Activated CD4-positive, alpha-beta T cell treated with anti-CD3 and anti-CD28 coated beads, Interleukin-2, amount 10 ng/mL, durations not matched to agents 7 days and 5 days (primary cell): ENCODE results near the gene TNPO1. TPM values are rescaled to one million over a fixed set of nuclear protein-coding genes. Genes with fewer than 3 reads are reported as not detected.

Experiments
- CTCF ChIA-PET: fragments of 350-600 bp; sonication (Branson Sonifier 250); formaldehyde crosslinking; loops from one replicate; lab custom pipeline; 2021; ENCODE audit warnings: antibody characterized with exemption; lab: Charles Lee
- POLR2A ChIA-PET: fragments of 350-600 bp; sonication (Branson Sonifier 250); formaldehyde crosslinking; loops from one replicate; lab custom pipeline; 2021; ENCODE audit warnings: antibody characterized with exemption; lab: Charles Lee
- DNase-seq: peaks from one replicate; pipeline ENCODE4 v3.0.0-alpha.2; 2020
- H3K27ac Mint-ChIP-seq: one replicate; pipeline ENCODE4 v1.8.0; 2021; ENCODE audit warnings: mild to moderate bottlenecking, moderate library complexity, mixed read lengths
- H3K27me3 Mint-ChIP-seq: one replicate; pipeline ENCODE4 v1.8.0; 2021; ENCODE audit warnings: mixed read lengths
- H3K36me3 Mint-ChIP-seq: one replicate; pipeline ENCODE4 v1.8.0; 2021; ENCODE audit warnings: low read depth, mixed read lengths
- H3K4me1 Mint-ChIP-seq: one replicate; pipeline ENCODE4 v1.8.0; 2021; ENCODE audit warnings: mixed read lengths
- H3K4me3 Mint-ChIP-seq: one replicate; pipeline ENCODE4 v1.8.0; 2021; ENCODE audit warnings: mild to moderate bottlenecking, moderate library complexity, mixed read lengths
- H3K9me3 Mint-ChIP-seq: one replicate; pipeline ENCODE4 v1.8.0; 2021; ENCODE audit warnings: mixed read lengths
- total RNA-seq, 2 experiments: library from RNA; stranded (reverse); gene quantifications; one replicate each; pipeline ENCODE4 v1.2.3, GENCODE V29; 2021

Gene TNPO1
- total RNA-seq, 2 experiments from 2014 or later, result 74.0 to 95.3 TPM

DNA sequence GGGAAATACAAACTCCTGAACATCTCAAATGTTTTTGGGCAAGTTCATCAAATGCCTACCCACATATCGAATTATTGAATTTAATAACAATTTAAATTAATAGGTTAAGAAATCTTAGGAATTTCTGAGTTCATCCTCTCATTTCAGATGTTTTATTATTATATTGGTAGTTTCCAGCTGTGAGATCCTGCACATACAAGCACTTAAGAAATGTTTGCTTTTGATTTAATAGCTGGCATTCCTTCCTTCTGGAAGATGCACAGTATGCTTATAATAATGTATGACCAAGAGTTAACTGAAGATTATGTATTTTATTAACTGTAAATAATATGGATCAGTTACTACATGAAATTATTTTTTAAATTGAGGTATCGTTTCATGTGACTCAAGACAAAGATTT is 13.9 kb downstream of the TNPO1 start:
- Mint-ChIP-seq H3K36me3 (no peaks in the 10 kb centered on the region), H3K9me3 (no peaks in the 10 kb centered on the region), H3K27ac (no peak overlapping the region), H3K27me3 (no peaks in the 10 kb centered on the region), H3K4me1 (no peaks in the 10 kb centered on the region), H3K4me3 (no peak overlapping the region)
- ChIA-PET POLR2A (no interaction called here), CTCF (interaction anchor here (0.6 kb wide), 1 partner anchor 270 kb away, joined by 3 read pairs; no protein-coding TSS in a partner anchor)
- no peak for DNase-seq

DNA sequence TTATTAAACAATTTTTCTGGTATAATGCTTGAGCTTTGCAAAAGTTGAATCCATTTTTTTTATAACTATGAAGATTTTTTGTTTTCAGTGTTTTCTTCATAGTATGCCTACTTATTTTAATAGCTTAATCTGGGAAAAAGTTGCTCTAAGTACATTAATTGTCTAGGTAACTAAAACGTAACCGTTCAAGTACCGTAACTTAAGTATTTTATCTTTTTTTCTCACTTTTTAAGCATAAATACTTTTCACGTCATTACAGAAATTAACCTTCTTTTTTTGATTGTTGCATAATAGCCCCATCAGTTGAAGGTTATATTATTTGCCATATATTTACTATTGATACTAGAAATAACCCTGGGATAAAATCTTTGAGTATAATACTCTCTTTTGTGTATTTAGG is 15.2 kb downstream of the TNPO1 start:
- no peaks in the 10 kb centered on the region for H3K27me3 Mint-ChIP-seq
- H3K4me1 Mint-ChIP-seq, result no peaks in the 10 kb centered on the region
- DNase-seq, result no peak
- CTCF ChIA-PET, result no interaction called here
- no peaks in the 10 kb centered on the region for H3K36me3 Mint-ChIP-seq
- POLR2A ChIA-PET, result no interaction called here
- no peak overlapping the region for H3K27ac Mint-ChIP-seq
- H3K4me3 Mint-ChIP-seq, result no peak overlapping the region
- no peaks in the 10 kb centered on the region for H3K9me3 Mint-ChIP-seq

DNA sequence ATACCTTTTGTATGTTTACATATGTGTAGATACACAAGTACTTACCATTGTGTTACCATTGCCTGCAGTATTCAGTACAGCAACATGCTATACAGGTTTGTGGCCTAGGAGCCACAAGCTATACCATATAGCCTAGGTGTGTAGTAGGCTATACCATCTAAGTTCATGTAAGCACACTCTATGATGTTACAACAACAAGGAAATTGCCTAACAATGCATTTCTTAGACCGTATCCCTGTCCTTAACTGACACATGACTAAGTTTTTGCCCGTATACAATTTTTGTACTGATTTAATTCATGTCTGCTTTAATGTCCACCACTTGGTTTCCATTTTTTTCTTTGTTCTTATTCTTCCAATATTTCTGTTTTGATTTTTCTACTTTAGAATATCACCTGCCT is 18.5 kb downstream of the TNPO1 start:
- Mint-ChIP-seq H3K9me3 (no peaks in the 10 kb centered on the region), H3K4me3 (no peak overlapping the region), H3K36me3 (no peaks in the 10 kb centered on the region), H3K4me1 (no peaks in the 10 kb centered on the region), H3K27ac (no peak overlapping the region), H3K27me3 (peaks cover 7% of the 10 kb centered on the region)
- DNase-seq, result no peak
- ChIA-PET POLR2A (no interaction called here), CTCF (interaction anchor here (0.9 kb wide), 1 partner anchor 178 kb away, joined by 4 read pairs; no protein-coding TSS in a partner anchor)

DNA sequence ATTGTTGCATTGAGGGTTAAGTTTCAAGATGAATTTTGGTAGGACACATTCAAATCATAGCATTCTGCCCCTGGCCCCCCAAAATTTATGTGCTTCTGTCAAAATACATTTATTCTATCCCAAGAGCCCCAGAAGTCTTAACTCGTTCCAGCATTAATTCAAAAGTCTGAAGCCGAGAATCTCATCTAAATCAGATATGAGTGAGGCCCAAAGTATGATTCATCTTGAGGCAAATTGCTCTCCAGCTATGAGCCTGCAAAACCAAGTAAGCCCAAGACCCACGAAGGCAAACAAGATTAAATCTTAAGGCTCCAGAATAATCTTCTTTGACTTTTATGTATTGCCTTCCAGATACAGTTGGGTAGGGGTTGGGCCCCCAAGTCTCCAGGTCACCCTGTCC is 19.2 kb downstream of the TNPO1 start:
- CTCF ChIA-PET, result interaction anchor here (1.0 to 1.4 kb wide), 2 partner anchors 15 to 19 kb away, joined by 3 to 4 read pairs; partner anchors contain the start of gene TNPO1
- DNase-seq, result no peak

DNA sequence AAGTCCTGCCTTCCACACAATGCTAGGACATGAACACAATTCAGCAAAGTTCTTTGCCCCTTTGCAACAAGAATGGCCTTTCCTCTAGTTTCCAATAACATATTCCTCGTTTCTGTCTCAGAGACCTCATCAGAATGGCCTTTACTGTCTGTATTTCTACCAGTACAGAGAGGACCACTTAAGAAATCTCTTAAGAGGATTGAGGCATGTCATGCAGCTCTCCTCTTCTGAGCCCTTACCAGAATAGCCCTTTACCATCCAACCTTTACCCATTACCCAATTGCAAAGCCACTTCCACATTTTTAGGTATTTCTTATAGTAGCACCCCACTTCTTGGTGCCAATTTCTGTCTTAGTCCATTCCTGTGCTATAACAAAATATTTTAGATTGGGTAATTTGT is 20.3 kb downstream of the TNPO1 start:
- no peak overlapping the region for H3K4me3 Mint-ChIP-seq
- no peak overlapping the region for H3K27ac Mint-ChIP-seq
- H3K9me3 Mint-ChIP-seq, result no peaks in the 10 kb centered on the region
- H3K27me3 Mint-ChIP-seq, result peaks cover 9% of the 10 kb centered on the region
- POLR2A ChIA-PET, result no interaction called here
- DNase-seq, result no peak
- CTCF ChIA-PET, result no interaction called here
- H3K36me3 Mint-ChIP-seq, result no peaks in the 10 kb centered on the region
- H3K4me1 Mint-ChIP-seq, result no peaks in the 10 kb centered on the region

More for the DNA sequence above, 19.2 kb downstream of the TNPO1 start:
- Mint-ChIP-seq H3K4me3 (no peak overlapping the region), H3K27ac (no peak overlapping the region), H3K4me1 (no peaks in the 10 kb centered on the region), H3K27me3 (peaks cover 9% of the 10 kb centered on the region), H3K36me3 (no peaks in the 10 kb centered on the region), H3K9me3 (no peaks in the 10 kb centered on the region)
- POLR2A ChIA-PET, result no interaction called here

DNA sequence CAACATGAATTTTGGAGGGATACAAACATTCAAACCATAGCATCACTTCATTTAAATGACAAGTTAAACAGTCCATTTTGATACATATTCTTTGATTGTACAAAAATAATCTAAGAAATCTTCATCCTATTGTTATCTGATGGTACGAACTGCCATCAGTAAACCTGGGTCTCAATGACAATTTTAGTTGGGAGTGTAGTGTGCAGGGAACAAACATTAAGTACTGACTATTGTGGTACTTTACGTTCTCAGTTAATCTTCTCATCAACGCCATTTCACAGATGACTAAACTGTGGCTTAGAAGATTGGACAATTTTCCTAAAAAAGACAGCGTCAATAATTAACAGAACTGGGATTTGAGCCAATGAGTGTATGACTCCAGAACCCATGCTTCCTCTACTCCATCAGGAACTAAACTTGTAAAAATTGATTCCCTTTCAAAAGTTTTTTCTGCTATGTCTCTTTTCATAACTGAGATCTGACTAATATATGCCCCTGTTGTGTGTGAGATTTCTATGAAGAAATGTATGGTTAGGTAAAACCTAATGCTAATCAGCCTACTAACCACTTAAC is 21.1 kb downstream of the TNPO1 start:
- CTCF ChIA-PET, result interaction anchor here (1.3 kb wide), 1 partner anchor 8 kb away, joined by 3 read pairs; no protein-coding TSS in a partner anchor
- Mint-ChIP-seq H3K4me1 (no peaks in the 10 kb centered on the region), H3K9me3 (no peaks in the 10 kb centered on the region)

DNA sequence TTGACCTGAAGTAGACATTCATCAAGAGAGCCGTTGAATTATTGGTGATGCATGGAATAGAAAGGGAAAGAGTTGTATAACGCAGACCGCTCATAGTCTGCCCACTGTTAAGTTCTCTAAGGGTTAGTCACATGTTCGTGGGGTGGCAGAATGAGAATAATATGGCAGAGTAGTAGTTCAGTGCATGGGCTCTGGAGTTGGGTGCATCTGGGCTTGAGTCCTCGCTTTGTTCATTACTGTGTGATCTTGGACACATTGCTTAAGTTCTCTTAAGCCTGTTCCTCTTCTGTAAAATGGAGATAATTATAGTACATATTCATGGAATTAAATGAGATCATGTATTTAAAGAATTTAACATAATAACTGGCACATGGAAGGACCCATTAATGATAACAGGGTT is 23.6 kb downstream of the TNPO1 start:
- POLR2A ChIA-PET, result no interaction called here
- peaks cover 10% of the 10 kb centered on the region for H3K27me3 Mint-ChIP-seq
- H3K9me3 Mint-ChIP-seq, result no peaks in the 10 kb centered on the region
- no peak overlapping the region for H3K27ac Mint-ChIP-seq
- no peaks in the 10 kb centered on the region for H3K36me3 Mint-ChIP-seq
- no peaks in the 10 kb centered on the region for H3K4me1 Mint-ChIP-seq
- CTCF ChIA-PET, result no interaction called here
- no peak for DNase-seq
- no peak overlapping the region for H3K4me3 Mint-ChIP-seq

More for the DNA sequence above, 21.1 kb downstream of the TNPO1 start:
- Mint-ChIP-seq H3K27me3 (peaks cover 9% of the 10 kb centered on the region), H3K36me3 (no peaks in the 10 kb centered on the region), H3K4me3 (no peak overlapping the region), H3K27ac (no peak overlapping the region)
- no peak for DNase-seq
- POLR2A ChIA-PET, result no interaction called here

DNA sequence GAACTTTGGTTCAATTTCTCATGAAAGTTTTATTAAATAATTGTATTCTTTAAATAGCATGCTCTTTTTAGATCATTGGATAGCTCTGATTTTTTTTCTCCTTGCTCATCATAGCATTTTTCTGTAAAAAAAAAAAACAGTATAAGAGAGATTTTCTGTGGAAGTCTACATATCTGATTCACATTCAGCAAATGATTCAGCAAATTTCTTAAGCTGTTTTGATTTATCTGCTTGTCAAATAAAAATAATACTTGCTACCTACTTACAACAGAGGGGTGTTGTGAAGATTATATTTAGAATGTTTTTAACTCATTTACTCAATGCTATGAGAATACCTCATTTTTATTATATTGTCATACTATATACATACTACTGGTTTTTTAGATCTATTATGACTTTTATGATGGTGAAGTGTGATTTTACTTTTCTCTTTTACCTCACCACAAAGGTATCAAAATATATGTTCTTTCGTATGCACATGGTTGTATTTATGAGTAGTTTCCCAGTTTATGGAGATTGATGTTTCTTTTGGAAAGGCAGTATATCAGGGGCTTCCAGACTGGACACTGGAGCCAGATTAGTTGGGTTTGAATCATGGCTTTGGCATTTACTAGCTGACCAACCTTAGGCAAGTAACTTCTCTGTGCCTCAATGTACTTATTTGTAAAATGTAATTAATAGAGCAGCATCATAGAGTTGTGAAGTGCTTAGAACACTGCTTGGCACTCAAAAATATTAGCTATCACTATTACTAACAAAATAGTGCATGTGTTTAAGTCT is 25.5 kb downstream of the TNPO1 start:
- Mint-ChIP-seq H3K36me3 (no peaks in the 10 kb centered on the region), H3K9me3 (no peaks in the 10 kb centered on the region), H3K4me3 (no peak overlapping the region), H3K4me1 (peaks cover 2% of the 10 kb centered on the region), H3K27ac (no peak overlapping the region), H3K27me3 (peaks cover 11% of the 10 kb centered on the region)
- CTCF ChIA-PET, result interaction anchor here (1.1 kb wide), 1 partner anchor 38 kb away, joined by 3 read pairs; no protein-coding TSS in a partner anchor
- no peak for DNase-seq
- POLR2A ChIA-PET, result no interaction called here

DNA sequence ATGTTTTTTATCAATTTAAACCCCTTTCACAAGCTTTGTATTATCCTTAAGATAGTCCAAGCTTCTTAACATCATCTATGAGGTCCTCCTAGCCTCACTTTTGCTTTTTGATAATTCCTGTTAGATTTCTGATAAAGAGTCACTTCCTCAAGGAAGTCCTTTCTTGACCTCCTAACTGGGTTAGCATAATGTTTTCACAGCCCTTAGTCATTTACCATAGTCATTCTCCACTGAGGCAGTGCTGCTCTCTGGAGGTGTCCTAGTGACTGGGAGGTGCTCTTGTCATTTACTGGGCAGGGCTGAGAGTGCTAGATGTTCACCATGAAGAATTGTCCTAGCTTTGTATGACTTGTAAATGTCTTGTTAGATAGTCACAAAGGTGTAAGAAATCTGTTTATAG is 26.4 kb downstream of the TNPO1 start:
- H3K4me3 Mint-ChIP-seq, result no peak overlapping the region
- no peaks in the 10 kb centered on the region for H3K36me3 Mint-ChIP-seq
- no peaks in the 10 kb centered on the region for H3K9me3 Mint-ChIP-seq
- H3K27me3 Mint-ChIP-seq, result peaks cover 12% of the 10 kb centered on the region
- H3K27ac Mint-ChIP-seq, result no peak overlapping the region
- ChIA-PET POLR2A (no interaction called here), CTCF (no interaction called here)
- peaks cover 10% of the 10 kb centered on the region for H3K4me1 Mint-ChIP-seq
- no peak for DNase-seq

DNA sequence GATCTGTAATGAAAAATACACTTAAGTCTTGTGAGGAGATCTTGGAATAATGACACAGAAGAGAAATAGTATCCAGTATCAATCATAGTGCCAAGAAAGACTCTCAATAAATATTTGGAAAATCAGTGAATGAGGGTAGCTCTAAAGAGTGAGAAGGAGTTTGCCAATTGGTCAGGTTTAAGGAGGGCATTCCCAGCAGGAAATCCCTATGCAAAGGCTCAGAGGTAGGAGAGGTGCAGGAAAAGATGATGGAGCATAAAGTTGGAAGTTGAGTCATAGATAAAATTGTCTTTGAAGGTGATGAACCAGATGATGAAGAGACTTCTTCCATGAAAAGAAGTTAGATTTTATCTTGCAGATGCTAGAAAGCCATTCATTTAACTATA is 27.8 kb downstream of the TNPO1 start:
- ChIA-PET CTCF (interaction anchor here (0.6 kb wide), 2 partner anchors 16 to 95 kb away, joined by 3 read pairs; no protein-coding TSS in a partner anchor), POLR2A (no interaction called here)
- peaks cover 5% of the 10 kb centered on the region for H3K36me3 Mint-ChIP-seq

DNA sequence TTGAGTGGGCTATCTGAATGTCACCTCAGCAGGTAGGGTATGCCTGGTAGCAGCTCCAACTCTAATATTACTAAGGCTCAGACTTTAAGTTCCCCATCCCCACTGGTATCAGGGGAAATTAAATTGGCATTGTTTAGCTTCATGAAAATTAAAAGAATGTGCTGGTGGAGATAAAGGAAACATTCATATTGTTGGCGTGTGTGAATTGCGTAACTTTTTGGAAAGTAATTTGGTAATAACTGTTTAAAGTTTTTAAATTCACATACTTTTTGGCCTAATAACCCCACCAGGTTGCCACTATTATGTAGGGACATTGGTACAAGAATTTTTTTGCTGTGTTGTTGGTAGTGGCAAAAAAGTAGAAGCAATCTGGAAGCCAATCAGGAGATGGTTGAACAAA is 29.4 kb downstream of the TNPO1 start:
- peaks cover 12% of the 10 kb centered on the region for H3K36me3 Mint-ChIP-seq
- H3K4me1 Mint-ChIP-seq, result peaks cover 24% of the 10 kb centered on the region
- no peaks in the 10 kb centered on the region for H3K9me3 Mint-ChIP-seq
- no peak overlapping the region for H3K4me3 Mint-ChIP-seq
- peaks cover 3% of the 10 kb centered on the region for H3K27me3 Mint-ChIP-seq
- CTCF ChIA-PET, result no interaction called here
- DNase-seq, result no peak
- no peak overlapping the region for H3K27ac Mint-ChIP-seq
- POLR2A ChIA-PET, result no interaction called here

More for the DNA sequence above, 27.8 kb downstream of the TNPO1 start:
- Mint-ChIP-seq H3K27me3 (peaks cover 9% of the 10 kb centered on the region), H3K4me3 (no peak overlapping the region), H3K4me1 (peaks cover 12% of the 10 kb centered on the region), H3K27ac (no peak overlapping the region), H3K9me3 (no peaks in the 10 kb centered on the region)
- DNase-seq, result no peak

DNA sequence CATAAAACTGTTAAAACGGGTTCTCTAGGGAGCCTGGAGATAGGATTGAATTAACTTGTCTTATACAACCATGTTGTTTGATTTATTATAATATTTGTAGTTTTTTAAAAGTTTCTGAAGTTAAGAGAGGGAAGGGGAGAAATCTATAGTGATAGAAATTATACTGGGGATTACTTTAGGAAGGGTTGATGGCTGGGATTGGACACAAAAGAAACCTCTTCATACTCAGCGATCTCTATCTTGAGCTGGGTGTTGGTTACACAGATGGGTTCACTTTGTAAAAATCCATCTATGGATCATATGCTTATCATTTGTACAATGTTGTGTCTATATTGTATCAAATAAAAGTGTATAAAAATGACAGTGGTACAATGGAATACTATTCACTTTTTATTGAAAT is 30.0 kb downstream of the TNPO1 start:
- H3K27ac Mint-ChIP-seq, result no peak overlapping the region
- DNase-seq, result no peak
- H3K9me3 Mint-ChIP-seq, result no peaks in the 10 kb centered on the region
- H3K27me3 Mint-ChIP-seq, result peaks cover 3% of the 10 kb centered on the region
- POLR2A ChIA-PET, result no interaction called here
- H3K4me1 Mint-ChIP-seq, result peaks cover 27% of the 10 kb centered on the region
- no peak overlapping the region for H3K4me3 Mint-ChIP-seq
- H3K36me3 Mint-ChIP-seq, result peaks cover 13% of the 10 kb centered on the region
- CTCF ChIA-PET, result interaction anchor here (0.8 kb wide), 1 partner anchor 235 kb away, joined by 3 read pairs; no protein-coding TSS in a partner anchor

DNA sequence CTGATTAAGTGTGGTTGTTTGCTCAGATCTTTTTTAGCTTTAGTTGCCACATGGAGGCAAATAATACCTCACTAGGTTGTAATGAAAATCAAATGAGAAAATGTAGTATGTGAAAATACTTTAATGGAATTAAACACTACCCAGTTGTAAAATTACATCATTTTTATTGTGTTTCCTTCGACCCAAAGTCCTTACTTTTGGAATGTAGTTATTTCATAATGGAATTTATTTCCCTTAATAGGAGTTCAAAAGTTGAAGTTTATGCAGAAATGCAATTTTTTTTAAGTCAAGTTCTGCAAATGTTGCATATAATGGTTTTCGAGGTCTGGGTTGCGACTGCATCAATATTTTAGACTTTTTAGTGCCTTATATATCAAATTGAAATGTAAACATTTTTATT is 31.0 kb downstream of the TNPO1 start:
- DNase-seq, result no peak
- Mint-ChIP-seq H3K27ac (peak overlapping the region; percentile 98), H3K27me3 (peaks cover 3% of the 10 kb centered on the region), H3K36me3 (peaks cover 19% of the 10 kb centered on the region), H3K4me3 (peak overlapping the region; percentile 94), H3K9me3 (no peaks in the 10 kb centered on the region), H3K4me1 (peaks cover 36% of the 10 kb centered on the region)
- POLR2A ChIA-PET, result no interaction called here
- CTCF ChIA-PET, result interaction anchor here (0.6 to 1.3 kb wide), 3 partner anchors 30 to 236 kb away, joined by 3 to 4 read pairs (median 3); no protein-coding TSS in a partner anchor
